DND-41 (cell line): ENCODE results near the gene KIAA1586.

ENCODE experiments used
- CTCF ChIP-seq: IDR thresholded peaks from 2 replicates; pipeline ENCODE4 v1.5.1; 2012; ENCODE audit warnings: borderline replicate concordance, low read length, moderate library complexity, mild to moderate bottlenecking; ENCODE audit not compliant: poor library complexity, severe bottlenecking; ENCODE audit errors: extremely low read depth
- EZH2 ChIP-seq: IDR thresholded peaks from 3 replicates; pipeline ENCODE4 v1.6.1; 2012; ENCODE audit warnings: borderline replicate concordance, low read depth, mild to moderate bottlenecking, moderate library complexity, low read length, inconsistent platforms; ENCODE audit not compliant: severe bottlenecking

GRCh38 chr6:57089265-57089664, 42.8 kb downstream of the KIAA1586 start:
- TF ChIP-seq CTCF (no peak), EZH2 (no peak)
